A549 treated with Hydrocortisone at 1 μM for 4 hours (cell line): ENCODE measurements around the gene GH1. TPM values are rescaled to one million over a fixed set of nuclear protein-coding genes. Genes with fewer than 3 reads are reported as not detected.

Experiments used
- total RNA-seq: library from RNA; stranded (reverse); fragments of 200-300 nt; extraction: Qiagen RNA extraction; gene quantifications from 5 replicates; pipeline ENCODE4 v1.2.3, GENCODE V29; 2022

GH1 gene
- total RNA-seq, result not detected in 5 replicates

DNA sequence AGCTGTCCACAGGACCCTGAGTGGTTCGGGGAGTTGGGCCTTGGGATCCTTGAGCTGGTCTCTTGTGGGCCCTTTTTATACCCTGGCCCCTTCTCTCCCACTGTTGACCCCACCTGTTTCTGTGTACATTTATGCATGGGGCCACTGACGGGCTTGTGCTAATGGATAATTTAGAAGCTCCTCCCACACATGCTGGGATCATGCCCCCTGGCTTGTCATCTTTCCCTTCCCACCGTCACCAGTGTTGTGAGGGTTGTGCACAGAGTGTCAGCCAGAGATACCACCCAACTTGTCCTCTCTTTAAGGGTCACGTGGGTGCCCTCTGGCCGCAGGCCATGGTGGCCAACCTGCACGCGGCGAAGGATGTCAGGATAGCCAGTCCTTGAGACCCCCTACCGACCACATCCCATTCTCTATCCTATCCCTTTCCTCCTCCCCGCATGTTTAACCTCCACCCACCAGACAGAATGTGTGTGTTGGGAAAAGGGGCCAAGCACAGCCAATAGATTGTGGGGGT lies at the start of gene GH1:
Gene GH1 (minus strand): TSS at position 51 of the 517 bp plus-strand sequence. CDS start 63 bp downstream, outside the sequence.

DNA sequence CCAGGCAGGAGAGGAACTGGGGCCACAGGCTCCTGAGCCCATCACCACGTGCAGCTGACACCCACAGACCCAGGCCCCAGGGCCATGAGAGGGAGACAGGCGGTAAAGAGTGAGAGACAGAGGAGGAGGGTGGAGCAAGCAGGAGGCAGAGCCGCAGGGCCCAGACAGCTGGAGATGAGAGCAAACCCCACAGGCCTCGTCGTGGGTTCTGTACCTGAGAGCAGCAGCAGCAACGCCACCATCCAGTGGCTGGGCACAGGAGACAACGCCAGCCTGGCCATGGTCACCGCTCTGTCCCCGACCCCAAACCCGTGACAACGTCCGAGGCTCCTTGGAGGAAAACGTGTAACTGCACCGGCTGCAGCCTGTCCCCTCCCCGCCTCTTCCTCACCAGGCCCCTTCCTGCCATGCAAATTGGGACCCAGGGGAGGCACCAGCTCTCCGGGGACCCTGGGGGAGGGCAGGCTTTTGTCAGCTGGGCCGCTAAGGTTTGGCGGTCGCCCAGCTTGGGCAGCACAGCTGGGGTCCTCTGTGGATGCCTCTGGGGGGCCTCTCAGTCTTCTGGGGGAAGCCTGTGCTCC lies 13.4 kb upstream of the GH1 start, which contains the start of gene CD79B:
Gene CD79B (minus strand): TSS at position 351 of the 581 bp plus-strand sequence. CDS start 70 bp downstream, at position 281.

GRCh38 chr17:63911041-63911635 lies 7.5 kb downstream of the GH1 start, which contains the start of gene CSHL1:
CSHL1 (minus strand) TSS chr17:63911258; CDS start chr17:63911196, 62 bp downstream.

DNA sequence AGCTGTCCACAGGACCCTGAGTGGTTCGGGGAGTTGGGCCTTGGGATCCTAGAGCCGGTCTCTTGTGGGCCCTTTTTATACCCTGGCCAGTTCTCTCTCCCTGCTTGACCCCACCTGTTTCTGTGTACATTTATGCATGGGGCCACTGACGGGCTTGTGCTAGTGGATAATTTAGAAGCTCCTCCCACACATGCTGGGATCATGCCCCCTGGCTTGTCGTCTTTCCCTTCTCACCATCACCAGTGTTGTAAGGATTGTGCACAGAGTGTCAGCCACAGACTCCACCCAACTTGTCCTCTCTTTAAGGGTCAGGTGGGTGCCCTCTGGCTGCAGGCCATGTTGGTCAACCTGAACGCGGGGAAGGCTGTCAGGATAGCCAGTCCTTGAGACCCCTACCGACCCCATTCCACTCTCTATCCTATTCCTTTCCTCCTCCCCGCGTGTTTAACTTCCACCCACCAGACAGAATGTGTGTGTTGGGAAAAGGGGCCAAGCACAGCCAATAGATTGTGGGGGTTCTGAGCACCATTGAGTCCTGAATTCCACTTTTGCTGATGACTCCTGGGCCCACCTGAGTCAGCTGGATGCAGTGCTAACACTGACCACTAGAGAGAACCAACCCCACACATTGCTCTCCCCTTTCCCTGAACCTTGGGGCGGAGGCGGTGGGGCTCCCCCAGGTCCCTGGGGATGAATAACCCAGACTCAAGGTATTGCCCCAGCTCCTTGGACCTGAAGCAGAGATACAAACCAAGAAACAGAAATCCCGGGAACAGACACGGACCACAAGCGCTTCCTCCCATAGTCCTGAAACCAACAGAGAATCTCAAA lies 21.9 kb downstream of the GH1 start, which contains the start of gene CSH1:
Gene CSH1 (minus strand): TSS at position 51 of the 831 bp plus-strand sequence. CDS start 63 bp downstream, outside the sequence.

GRCh38 chr17:63881935-63882601 lies 36.6 kb downstream of the GH1 start, which contains the start of gene GH2:
GH2 (minus strand) TSS chr17:63881944; CDS start chr17:63881801, 143 bp downstream.

GRCh38 chr17:63873577-63873976 lies 45.1 kb downstream of the GH1 start, which contains the start of gene CSH2:
CSH2 (minus strand) TSS chr17:63873677; CDS start chr17:63873614, 63 bp downstream.

Other genes with a start within 250 kb of the GH1 start
- 8.6 to 13.1 TPM (median 11.4 TPM) in 5 replicates for gene LIMD2, start 218.7 kb downstream of the GH1 start, total RNA-seq
- 24.4 to 28.1 TPM (median 26.4 TPM) in 5 replicates for gene STRADA, start 177.0 kb downstream of the GH1 start, total RNA-seq
- gene CCDC47, start 145.2 kb downstream of the GH1 start, total RNA-seq, result 88.9 to 149 TPM (median 97.5 TPM) in 5 replicates
- gene DDX42, start 144.7 kb downstream of the GH1 start, total RNA-seq, result 90.8 to 118 TPM (median 92.2 TPM) in 5 replicates
- gene PSMC5, start 91.4 kb downstream of the GH1 start, total RNA-seq, result 207 to 230 TPM (median 219 TPM) in 5 replicates
- gene FTSJ3, start 91.2 kb downstream of the GH1 start, total RNA-seq, result 49.9 to 68.9 TPM (median 53.1 TPM) in 5 replicates
- gene SMARCD2, start 76.2 kb downstream of the GH1 start, total RNA-seq, result 52.5 to 63.2 TPM (median 58.6 TPM) in 5 replicates
- not detected in 5 replicates for gene CSH2, start 45.2 kb downstream of the GH1 start, total RNA-seq
- gene GH2, start 36.9 kb downstream of the GH1 start, total RNA-seq, result not detected in 5 replicates
- not detected in 5 replicates for gene CSH1, start 22.3 kb downstream of the GH1 start, total RNA-seq
- gene CSHL1, start 7.6 kb downstream of the GH1 start, total RNA-seq, result not detected in 5 replicates
- 0.08 to 0.09 TPM in 2 of 5 replicates, not detected in the others for gene CD79B, start 13.5 kb upstream of the GH1 start, total RNA-seq
- gene SCN4A, start 54.1 kb upstream of the GH1 start, total RNA-seq, result 0.03 to 0.15 TPM (median 0.07 TPM) in 5 replicates
- 0.46 to 0.89 TPM (median 0.53 TPM) in 5 replicates for gene PRR29, start 79.5 kb upstream of the GH1 start, total RNA-seq
- not detected in 5 replicates for gene ICAM2, start 101.8 kb upstream of the GH1 start, total RNA-seq
- gene ERN1, start 211.3 kb upstream of the GH1 start, total RNA-seq, result 2.9 to 3.9 TPM (median 3.6 TPM) in 5 replicates